HEK293T (cell line): ENCODE results near the gene TCP11.

Experiments
- FOXA1 ChIP-seq: fragments of 450-650 bp; IDR thresholded peaks from 2 replicates; pipeline ENCODE4 v1.6.1; 2016; ENCODE audit warnings: mild to moderate bottlenecking
- FOXM1 ChIP-seq: fragments of 450-650 bp; IDR thresholded peaks from 2 replicates; pipeline ENCODE4 v1.6.1; 2017; ENCODE audit warnings: mild to moderate bottlenecking, borderline replicate concordance
- HDGF ChIP-seq: fragments of 450-650 bp; IDR thresholded peaks from 2 replicates; pipeline ENCODE4 v1.6.1; 2017; ENCODE audit warnings: antibody characterized with exemption, borderline replicate concordance
- LEF1 ChIP-seq: fragments of 450-650 bp; IDR thresholded peaks from 2 replicates; pipeline ENCODE4 v1.6.1; 2017; ENCODE audit warnings: mild to moderate bottlenecking, borderline replicate concordance
- SP1 ChIP-seq: fragments of 450-650 bp; IDR thresholded peaks from 2 replicates; pipeline ENCODE4 v1.6.1; 2017
- SUZ12 ChIP-seq: fragments of 450-650 bp; IDR thresholded peaks from 2 replicates; pipeline ENCODE4 v1.6.1; 2016; ENCODE audit warnings: mild to moderate bottlenecking
- TARDBP ChIP-seq: fragments of 450-650 bp; IDR thresholded peaks from 2 replicates; pipeline ENCODE4 v1.6.1; 2016
- ZNF384 ChIP-seq: fragments of 450-650 bp; IDR thresholded peaks from 2 replicates; pipeline ENCODE4 v1.6.1; 2016
- TF ChIP-seq, protein P1 (sequence below): fragments of 450-650 bp; IDR thresholded peaks from 2 replicates; pipeline ENCODE4 v1.6.1; 2016

DNA sequence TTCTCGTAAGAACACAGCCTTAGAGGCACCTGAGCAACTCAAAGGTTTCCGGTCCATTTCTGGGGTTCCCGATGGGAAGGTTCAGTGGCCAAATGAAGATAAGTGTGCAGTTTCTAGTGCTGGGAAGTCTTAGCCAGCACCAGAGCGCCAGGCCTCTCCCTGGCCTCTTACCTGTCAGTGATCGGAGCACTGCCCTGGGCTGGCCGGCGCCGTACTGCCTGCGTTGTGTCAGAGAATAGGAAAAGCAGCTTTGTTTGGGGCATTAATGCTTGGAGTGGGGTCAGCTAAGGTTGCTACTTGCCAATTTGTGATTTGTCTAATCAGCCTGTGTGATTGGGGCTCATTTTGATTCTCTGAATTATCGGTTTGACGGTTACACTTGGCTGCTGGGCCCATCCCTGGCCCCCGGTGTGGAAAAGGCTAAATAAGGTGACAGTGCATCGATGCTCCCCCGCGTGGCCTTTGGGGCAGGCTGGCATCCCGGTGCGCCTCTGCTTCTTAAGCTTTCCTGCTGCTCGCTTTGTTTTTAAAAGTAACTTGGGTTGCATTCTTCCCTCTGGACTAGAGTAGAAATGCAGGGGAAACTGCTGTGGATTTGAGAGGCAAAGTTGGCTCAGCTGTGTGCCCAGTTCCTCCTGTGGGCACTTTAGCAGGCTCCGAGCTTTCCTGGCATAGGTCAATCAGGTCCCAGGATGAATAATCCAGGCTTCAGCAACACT lies 51.8 kb downstream of the TCP11 start:
- TF ChIP-seq SP1 = no peak
- TF ChIP-seq SUZ12 = no peak
- no peak for TF ChIP-seq HDGF
- no peak for TF ChIP-seq ZNF384
- no peak for TF ChIP-seq LEF1
- TF ChIP-seq FOXM1 = no peak
- TF ChIP-seq FOXA1 = no peak
- TF ChIP-seq, protein P1, sequence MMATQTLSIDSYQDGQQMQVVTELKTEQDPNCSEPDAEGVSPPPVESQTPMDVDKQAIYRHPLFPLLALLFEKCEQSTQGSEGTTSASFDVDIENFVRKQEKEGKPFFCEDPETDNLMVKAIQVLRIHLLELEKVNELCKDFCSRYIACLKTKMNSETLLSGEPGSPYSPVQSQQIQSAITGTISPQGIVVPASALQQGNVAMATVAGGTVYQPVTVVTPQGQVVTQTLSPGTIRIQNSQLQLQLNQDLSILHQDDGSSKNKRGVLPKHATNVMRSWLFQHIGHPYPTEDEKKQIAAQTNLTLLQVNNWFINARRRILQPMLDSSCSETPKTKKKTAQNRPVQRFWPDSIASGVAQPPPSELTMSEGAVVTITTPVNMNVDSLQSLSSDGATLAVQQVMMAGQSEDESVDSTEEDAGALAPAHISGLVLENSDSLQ = no peak
- no peak for TF ChIP-seq TARDBP
